GM12874 (cell line): ENCODE measurements around the gene NHLRC1.

ENCODE experiments used
- TF ChIP-seq, protein P1 (sequence below): IDR thresholded peaks from 2 replicates; pipeline ENCODE4 v1.5.1; 2011; ENCODE audit warnings: low read depth, mild to moderate bottlenecking, control low read depth, low read length, moderate library complexity; ENCODE audit not compliant: insufficient read depth

The NHLRC1 gene

DNA sequence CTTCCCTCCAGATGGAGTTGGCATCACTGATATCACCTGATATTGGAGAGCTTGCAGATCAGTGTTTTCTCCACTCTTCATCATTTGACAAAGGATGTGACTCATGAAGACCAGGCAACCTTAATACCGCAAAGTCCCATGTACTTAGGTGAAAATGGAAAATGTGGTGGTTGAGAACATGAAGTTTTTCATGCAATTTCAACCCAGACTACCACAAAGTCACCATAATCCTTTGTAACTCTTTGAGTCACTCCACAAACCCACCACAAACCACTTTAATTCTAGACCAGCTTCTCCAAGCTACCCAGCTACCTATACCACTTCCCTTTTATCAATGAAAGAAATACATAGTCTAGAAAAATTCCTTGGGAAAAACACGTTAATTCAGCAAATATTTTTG is 7.1 kb downstream of the NHLRC1 start:
- TF ChIP-seq, protein P1, sequence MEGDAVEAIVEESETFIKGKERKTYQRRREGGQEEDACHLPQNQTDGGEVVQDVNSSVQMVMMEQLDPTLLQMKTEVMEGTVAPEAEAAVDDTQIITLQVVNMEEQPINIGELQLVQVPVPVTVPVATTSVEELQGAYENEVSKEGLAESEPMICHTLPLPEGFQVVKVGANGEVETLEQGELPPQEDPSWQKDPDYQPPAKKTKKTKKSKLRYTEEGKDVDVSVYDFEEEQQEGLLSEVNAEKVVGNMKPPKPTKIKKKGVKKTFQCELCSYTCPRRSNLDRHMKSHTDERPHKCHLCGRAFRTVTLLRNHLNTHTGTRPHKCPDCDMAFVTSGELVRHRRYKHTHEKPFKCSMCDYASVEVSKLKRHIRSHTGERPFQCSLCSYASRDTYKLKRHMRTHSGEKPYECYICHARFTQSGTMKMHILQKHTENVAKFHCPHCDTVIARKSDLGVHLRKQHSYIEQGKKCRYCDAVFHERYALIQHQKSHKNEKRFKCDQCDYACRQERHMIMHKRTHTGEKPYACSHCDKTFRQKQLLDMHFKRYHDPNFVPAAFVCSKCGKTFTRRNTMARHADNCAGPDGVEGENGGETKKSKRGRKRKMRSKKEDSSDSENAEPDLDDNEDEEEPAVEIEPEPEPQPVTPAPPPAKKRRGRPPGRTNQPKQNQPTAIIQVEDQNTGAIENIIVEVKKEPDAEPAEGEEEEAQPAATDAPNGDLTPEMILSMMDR: no peak

DNA sequence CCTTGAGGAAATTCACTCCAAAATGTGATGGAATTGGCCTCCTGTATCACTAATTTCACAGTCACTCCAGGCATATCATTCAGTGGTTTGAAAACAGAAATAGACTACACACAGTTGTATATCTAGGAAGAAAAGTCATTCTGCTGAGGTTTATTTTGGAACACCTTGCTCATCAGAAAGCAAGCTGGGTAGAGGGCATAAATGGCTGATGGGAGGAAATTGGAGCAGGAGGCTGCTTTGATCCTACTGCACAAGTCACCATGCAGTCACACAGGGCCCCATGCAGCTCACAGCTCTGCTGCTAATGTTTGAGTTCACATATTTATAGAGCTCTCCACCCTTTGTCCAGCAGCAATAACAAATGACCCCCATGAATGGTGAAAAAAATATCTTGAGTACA is 12.3 kb downstream of the NHLRC1 start:
- TF ChIP-seq, protein P1: no peak

DNA sequence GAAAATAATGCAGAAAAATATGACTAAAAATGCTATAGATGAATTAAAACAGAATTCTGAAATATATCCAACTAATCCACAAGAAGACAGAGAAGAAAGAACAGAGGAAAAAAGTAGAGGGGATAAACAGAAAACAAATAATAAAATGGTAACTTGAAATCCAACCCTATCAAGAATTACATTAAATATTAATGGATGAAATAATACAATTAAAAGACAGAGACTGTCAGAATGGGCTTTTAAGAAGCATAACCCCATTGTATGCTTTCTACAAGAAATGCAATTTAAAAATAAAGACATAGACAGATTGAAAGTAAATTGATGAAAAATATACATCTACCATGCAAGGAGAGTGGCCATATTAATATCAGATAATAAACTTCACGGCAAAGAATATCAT is 15.4 kb downstream of the NHLRC1 start:
- TF ChIP-seq, protein P1: no peak

DNA sequence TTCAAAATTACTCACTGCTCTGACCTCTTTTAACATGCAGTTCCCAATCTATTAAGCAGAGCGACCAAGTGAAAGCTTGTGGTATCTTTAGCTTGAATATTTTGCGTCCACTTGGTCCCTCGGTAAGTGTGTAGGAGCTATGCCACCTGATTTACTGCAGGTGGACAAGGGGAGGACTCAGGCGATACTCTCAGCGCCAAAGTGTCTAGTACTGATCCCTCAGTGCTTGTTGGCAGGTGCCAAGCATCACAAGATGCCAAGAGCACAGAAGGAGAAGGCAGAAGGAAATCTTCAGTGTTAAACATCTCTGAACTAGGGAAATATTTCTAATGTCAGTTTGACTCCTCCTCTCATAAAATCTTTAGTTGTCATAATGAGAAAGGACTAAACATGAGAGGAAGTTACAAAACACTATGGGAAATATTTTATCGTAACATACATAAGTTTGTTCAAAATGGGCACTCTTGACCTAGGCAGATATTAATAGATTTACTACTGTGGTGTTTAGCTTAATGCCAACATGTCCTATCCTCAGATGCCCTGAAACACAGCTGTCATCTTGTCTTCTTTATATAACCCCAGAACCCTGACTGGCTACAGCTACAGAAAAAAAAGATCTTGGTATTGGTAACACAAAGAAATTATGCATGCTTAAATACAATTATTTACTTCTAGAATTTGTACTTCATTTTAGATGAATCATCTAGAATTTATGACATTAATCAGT is 19.5 kb downstream of the NHLRC1 start:
- TF ChIP-seq, protein P1: no peak

DNA sequence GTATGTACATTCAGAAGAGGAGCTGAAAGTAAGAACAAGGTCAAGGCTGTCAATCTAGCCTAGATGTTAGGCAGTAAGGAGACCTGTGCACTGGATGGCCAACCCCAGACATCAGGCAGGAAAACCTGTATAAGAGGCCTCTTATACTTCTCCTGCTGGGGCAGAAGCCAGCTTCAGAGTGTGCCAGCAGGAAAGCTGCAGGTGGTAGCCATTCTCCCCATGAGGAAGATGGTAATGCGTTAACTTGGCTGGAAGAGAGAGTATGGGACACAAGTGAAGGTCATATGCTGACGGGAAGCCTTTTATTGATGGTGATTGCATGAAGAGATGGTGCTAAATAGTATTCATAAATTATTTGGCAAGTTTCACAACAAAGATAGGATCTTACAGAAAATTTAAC is 20.6 kb downstream of the NHLRC1 start:
- TF ChIP-seq, protein P1: no peak

DNA sequence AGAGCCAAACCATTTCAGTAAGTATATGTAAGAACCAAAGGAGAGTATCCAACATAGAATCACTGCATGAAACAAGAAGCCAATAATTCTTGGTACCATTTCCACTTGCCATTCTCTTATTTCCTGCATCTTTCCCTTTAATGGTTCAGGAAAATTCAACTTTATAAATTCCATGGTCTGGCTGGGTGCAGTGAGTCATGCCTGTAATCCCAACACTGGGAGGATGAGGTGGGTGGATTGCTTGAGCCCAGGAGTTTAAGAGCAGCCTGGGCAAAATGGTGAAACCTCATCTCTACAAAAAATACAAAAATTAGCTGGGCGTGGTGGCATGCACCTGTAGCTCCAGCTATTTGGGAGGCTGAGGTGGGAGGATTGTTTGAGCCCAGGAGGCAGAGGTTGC is 21.2 kb downstream of the NHLRC1 start:
- TF ChIP-seq, protein P1: no peak

DNA sequence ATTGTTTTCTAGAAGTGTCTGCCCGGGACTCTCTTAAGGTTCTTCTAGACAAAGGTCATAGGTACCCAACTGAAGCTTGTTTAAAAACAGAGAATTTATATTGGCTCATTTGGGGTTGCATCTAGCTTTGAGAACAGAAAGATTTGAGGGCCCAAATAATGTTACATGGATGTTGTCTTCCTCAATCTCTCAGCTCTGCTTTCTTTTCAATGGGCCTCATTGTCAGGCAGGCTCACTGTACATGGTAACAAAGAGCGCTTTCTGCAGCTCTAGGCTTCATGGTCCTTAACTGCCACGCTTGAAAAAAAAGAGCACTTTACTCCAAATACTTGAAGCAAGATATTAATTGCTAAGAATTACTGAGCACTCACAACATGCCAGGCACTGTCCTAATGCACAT is 22.2 kb downstream of the NHLRC1 start:
- TF ChIP-seq, protein P1: no peak
